Hepatocyte (in vitro differentiated cells): ENCODE measurements around the gene EDA. TPM values are rescaled to one million over a fixed set of nuclear protein-coding genes. Genes with fewer than 3 reads are reported as not detected.

ENCODE experiments used
- DNase-seq: peaks from one replicate; pipeline ENCODE4 v3.0.0-alpha.2; 2016; ENCODE audit warnings: low spot score
- H2AFZ ChIP-seq: fragments of 200-600 bp; sonication (generic); 2 replicates; pipeline ENCODE4 v1.6.0; 2016; ENCODE audit warnings: antibody characterized with exemption, mild to moderate bottlenecking
- H3K27ac ChIP-seq: fragments of 200-600 bp; sonication (generic); 2 replicates; pipeline ENCODE4 v1.5.1; 2016; ENCODE audit warnings: mild to moderate bottlenecking
- H3K27me3 ChIP-seq: fragments of 200-600 bp; sonication (generic); 2 replicates; pipeline ENCODE4 v1.6.1; 2016
- H3K36me3 ChIP-seq: fragments of 200-600 bp; sonication (generic); replicated peaks from 2 replicates; pipeline ENCODE4 v1.5.1; 2016; ENCODE audit warnings: low read depth; ENCODE audit not compliant: insufficient read depth
- H3K4me1 ChIP-seq: fragments of 200-600 bp; sonication (generic); 2 replicates; pipeline ENCODE4 v1.5.1; 2016; ENCODE audit warnings: mild to moderate bottlenecking, moderate library complexity; ENCODE audit not compliant: insufficient read depth
- H3K4me2 ChIP-seq: fragments of 200-600 bp; sonication (generic); 2 replicates; pipeline ENCODE4 v1.6.0; 2016
- H3K4me3 ChIP-seq: fragments of 200-600 bp; sonication (generic); 2 replicates; pipeline ENCODE4 v1.5.1; 2016; ENCODE audit warnings: mild to moderate bottlenecking
- H3K79me2 ChIP-seq: fragments of 200-600 bp; sonication (generic); 2 replicates; pipeline ENCODE4 v1.6.0; 2017; ENCODE audit warnings: mild to moderate bottlenecking
- H3K9me2 ChIP-seq: fragments of 200-600 bp; sonication (generic); replicated peaks from 2 replicates; pipeline ENCODE4 v1.6.0; 2017; ENCODE audit warnings: mild to moderate bottlenecking; ENCODE audit not compliant: insufficient read depth
- H3K9me3 ChIP-seq: fragments of 200-600 bp; sonication (generic); 2 replicates; pipeline ENCODE4 v1.5.1; 2016; ENCODE audit warnings: low read depth, mild to moderate bottlenecking
- H4K20me1 ChIP-seq: fragments of 200-600 bp; sonication (generic); 2 replicates; pipeline ENCODE4 v1.6.0; 2016; ENCODE audit warnings: mild to moderate bottlenecking; ENCODE audit not compliant: insufficient read depth, poor library complexity, severe bottlenecking
- CTCF ChIP-seq: fragments of 200-600 bp; sonication (generic); IDR thresholded peaks from 2 replicates; pipeline ENCODE4 v1.5.1; 2016; ENCODE audit warnings: antibody characterized with exemption, mild to moderate bottlenecking; ENCODE audit not compliant: poor library complexity
- EZH2 ChIP-seq: fragments of 200-600 bp; sonication (generic); IDR thresholded peaks from 2 replicates; pipeline ENCODE4 v1.6.1; 2016; ENCODE audit warnings: antibody characterized with exemption, mild to moderate bottlenecking, borderline replicate concordance
- EZH2phosphoT487 ChIP-seq: fragments of 200-600 bp; sonication (generic); IDR thresholded peaks from one replicate; pipeline ENCODE4 v1.6.1; 2018; ENCODE audit warnings: antibody characterized with exemption, mild to moderate bottlenecking, low read depth, moderate library complexity; ENCODE audit not compliant: unreplicated experiment, severe bottlenecking
- WGBS: methylation state at CpG from one replicate; pipeline ENCODE4 v1.1.6; 2016; ENCODE audit warnings: low lambda C conversion rate; ENCODE audit errors: missing lambda C conversion rate; 5-methylcytosine and 5-hydroxymethylcytosine counted together
- polyA plus RNA-seq: library from polyadenylated mRNA; unstranded; fragments of >200 nt; fragmentation: Nextera tagmentation; extraction: Ambion mirVana; gene quantifications from 2 replicates; pipeline ENCODE4 v1.2.1, GENCODE V29; 2016
- total RNA-seq: library from RNA; depleted of rRNA; stranded (reverse); fragments of >200 nt; gene quantifications from 2 replicates; pipeline ENCODE4 v1.2.3, GENCODE V29; 2014

EDA gene
- total and polyA plus RNA-seq, 2 experiments from 2014 or later: 4.7 to 19.1 TPM

- Histone ChIP-seq H3K27ac (no peak overlapping the region), H3K9me2 (no peaks in the 10 kb centered on the region), H3K79me2 (no peaks in the 10 kb centered on the region), H3K4me1 (no peaks in the 10 kb centered on the region), H2AFZ (no peak overlapping the region), H3K4me2 (no peak overlapping the region), H4K20me1 (no peaks in the 10 kb centered on the region), H3K36me3 (no peaks in the 10 kb centered on the region), H3K4me3 (no peak overlapping the region), H3K9me3 (no peaks in the 10 kb centered on the region), H3K27me3 (no peaks in the 10 kb centered on the region)
- TF ChIP-seq CTCF (no peak), EZH2 (no peak), EZH2phosphoT487 (no peak)
- WGBS: 62% methylated on average over 4 of the region's 4 CpGs
- no peak for DNase-seq
These were observed 418.7 kb downstream of the EDA start for GRCh38 chrX:70034646-70035045.

GRCh38 chrX:70038515-70038914 is 422.6 kb downstream of the EDA start:
- no peak overlapping the region for H2AFZ ChIP-seq
- no peaks in the 10 kb centered on the region for H3K36me3 ChIP-seq
- no peak overlapping the region for H3K27ac ChIP-seq
- no peak overlapping the region for H3K4me2 ChIP-seq
- no peaks in the 10 kb centered on the region for H3K27me3 ChIP-seq
- TF ChIP-seq EZH2 (no peak), CTCF (no peak), EZH2phosphoT487 (no peak)
- WGBS: 74% methylated on average over 2 of the region's 2 CpGs
- H4K20me1 ChIP-seq: no peaks in the 10 kb centered on the region
- H3K9me3 ChIP-seq: no peaks in the 10 kb centered on the region
- H3K9me2 ChIP-seq: no peaks in the 10 kb centered on the region
- H3K4me3 ChIP-seq: no peak overlapping the region
- DNase-seq: no peak
- H3K79me2 ChIP-seq: no peaks in the 10 kb centered on the region
- H3K4me1 ChIP-seq: no peaks in the 10 kb centered on the region

DNA sequence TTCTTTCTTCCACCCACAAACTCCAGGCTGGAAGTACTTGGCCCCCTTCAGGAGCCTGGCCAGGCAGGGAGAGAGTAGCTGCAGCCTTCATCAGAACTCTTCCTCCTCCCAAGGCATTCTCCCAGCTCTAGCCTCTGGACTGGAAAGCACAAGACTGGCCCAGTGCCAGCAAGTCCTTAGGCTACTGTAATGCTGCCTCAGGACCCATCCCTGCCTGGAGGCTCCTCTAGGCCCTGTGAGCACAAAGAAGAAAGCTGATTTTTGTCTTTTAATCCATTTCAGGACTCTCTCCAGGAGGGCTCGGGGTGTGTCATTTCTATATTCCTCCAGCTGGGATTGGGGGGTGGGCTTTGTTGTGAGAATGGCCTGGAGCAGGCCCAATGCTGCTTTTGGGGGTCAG is 423.0 kb downstream of the EDA start:
- H2AFZ ChIP-seq: no peak overlapping the region
- no peaks in the 10 kb centered on the region for H4K20me1 ChIP-seq
- no peak for DNase-seq
- no peaks in the 10 kb centered on the region for H3K4me1 ChIP-seq
- no peaks in the 10 kb centered on the region for H3K79me2 ChIP-seq
- H3K4me2 ChIP-seq: no peak overlapping the region
- H3K27me3 ChIP-seq: no peaks in the 10 kb centered on the region
- 93% methylated on average over 1 of the region's 1 CpG for WGBS
- H3K27ac ChIP-seq: no peak overlapping the region
- no peak overlapping the region for H3K4me3 ChIP-seq
- H3K36me3 ChIP-seq: no peaks in the 10 kb centered on the region
- no peaks in the 10 kb centered on the region for H3K9me3 ChIP-seq
- no peak for TF ChIP-seq CTCF
- no peak for TF ChIP-seq EZH2phosphoT487
- no peak for TF ChIP-seq EZH2
- H3K9me2 ChIP-seq: no peaks in the 10 kb centered on the region

- Histone ChIP-seq H2AFZ (no peak overlapping the region), H3K4me1 (no peaks in the 10 kb centered on the region), H3K4me2 (no peak overlapping the region), H3K9me3 (no peaks in the 10 kb centered on the region), H3K27ac (no peak overlapping the region), H3K79me2 (no peaks in the 10 kb centered on the region), H3K9me2 (no peaks in the 10 kb centered on the region), H3K36me3 (no peaks in the 10 kb centered on the region), H4K20me1 (no peaks in the 10 kb centered on the region), H3K4me3 (no peak overlapping the region), H3K27me3 (no peaks in the 10 kb centered on the region)
- no peak for TF ChIP-seq EZH2
- no peak for TF ChIP-seq CTCF
- TF ChIP-seq EZH2phosphoT487: no peak
- no peak for DNase-seq
- 85% methylated on average over 2 of the region's 2 CpGs for WGBS
These were observed 423.8 kb downstream of the EDA start for GRCh38 chrX:70039758-70040157.
